NCI-H187 (cell line): Measurements from ENCODE around the gene SART3.
"Not testable (repeated sequence)": the region's sequence is repeated elsewhere in the genome, so short reads cannot be mapped to it uniquely, and the experiment has no call there.

Experiments used
- DNase-seq, 2 experiments: peaks; one replicate each; lab custom pipeline; 2025; lab: John Stamatoyannopoulos, UW

Gene SART3

GRCh38 chr12:108563136-108563803 lies 2.3 kb upstream of the SART3 start:
- DNase-seq = peak; percentile 69 to 85

- DNase-seq = peak; percentile 97 to 99
These were observed 1.6 kb upstream of the SART3 start, which contains the start of gene ISCU for GRCh38 chr12:108562348-108563135. ISCU (plus strand) TSS chr12:108562596; CDS start chr12:108562623, 27 bp downstream.

GRCh38 chr12:108561852-108562347 lies 927 bp upstream of the SART3 start:
- no peak for DNase-seq

GRCh38 chr12:108560321-108560721 lies 652 bp downstream of the SART3 start:
- DNase-seq = no peak

- DNase-seq = no peak
These were observed 1.2 kb downstream of the SART3 start for GRCh38 chr12:108559748-108560147.

- no peak for DNase-seq
These were observed 1.8 kb downstream of the SART3 start for GRCh38 chr12:108559007-108559655.

GRCh38 chr12:108555383-108555782 lies 5.6 kb downstream of the SART3 start:
- not testable (repeated sequence) for DNase-seq

- DNase-seq = no peak
These were observed 7.2 kb downstream of the SART3 start for GRCh38 chr12:108553799-108554198.

GRCh38 chr12:108551535-108551934 lies 9.4 kb downstream of the SART3 start:
- DNase-seq = no peak

GRCh38 chr12:108548954-108549521 lies 11.9 kb downstream of the SART3 start:
- no peak for DNase-seq

- no peak for DNase-seq
These were observed 13.3 kb downstream of the SART3 start for GRCh38 chr12:108547686-108548085.

GRCh38 chr12:108543652-108544051 lies 17.3 kb downstream of the SART3 start:
- no peak for DNase-seq

- DNase-seq = no peak
These were observed 18.7 kb downstream of the SART3 start for GRCh38 chr12:108542320-108542719.

GRCh38 chr12:108538616-108539195 lies 22.3 kb downstream of the SART3 start:
- DNase-seq = no peak

- no peak for DNase-seq
These were observed 22.8 kb downstream of the SART3 start for GRCh38 chr12:108538146-108538545.

- DNase-seq = peak; percentile 80 to 86
These were observed 28.8 kb downstream of the SART3 start for GRCh38 chr12:108531929-108532848.

GRCh38 chr12:108530161-108530560 lies 30.8 kb downstream of the SART3 start:
- no peak for DNase-seq

- DNase-seq = no peak
These were observed 33.8 kb downstream of the SART3 start for GRCh38 chr12:108527166-108527496.

- DNase-seq = no peak
These were observed 34.3 kb downstream of the SART3 start for GRCh38 chr12:108526482-108527165.

- no peak for DNase-seq
These were observed 35.3 kb downstream of the SART3 start for GRCh38 chr12:108525681-108526080.
